HG02973 (cell line): ENCODE measurements around the gene ZNHIT3.

ENCODE experiments used
- ATAC-seq: cut with Tn5 transposase; IDR thresholded peaks from one replicate; pipeline ENCODE4 v1.9.1; 2021; ENCODE audit warnings: moderate library complexity; ENCODE audit not compliant: unreplicated experiment

Gene ZNHIT3

DNA sequence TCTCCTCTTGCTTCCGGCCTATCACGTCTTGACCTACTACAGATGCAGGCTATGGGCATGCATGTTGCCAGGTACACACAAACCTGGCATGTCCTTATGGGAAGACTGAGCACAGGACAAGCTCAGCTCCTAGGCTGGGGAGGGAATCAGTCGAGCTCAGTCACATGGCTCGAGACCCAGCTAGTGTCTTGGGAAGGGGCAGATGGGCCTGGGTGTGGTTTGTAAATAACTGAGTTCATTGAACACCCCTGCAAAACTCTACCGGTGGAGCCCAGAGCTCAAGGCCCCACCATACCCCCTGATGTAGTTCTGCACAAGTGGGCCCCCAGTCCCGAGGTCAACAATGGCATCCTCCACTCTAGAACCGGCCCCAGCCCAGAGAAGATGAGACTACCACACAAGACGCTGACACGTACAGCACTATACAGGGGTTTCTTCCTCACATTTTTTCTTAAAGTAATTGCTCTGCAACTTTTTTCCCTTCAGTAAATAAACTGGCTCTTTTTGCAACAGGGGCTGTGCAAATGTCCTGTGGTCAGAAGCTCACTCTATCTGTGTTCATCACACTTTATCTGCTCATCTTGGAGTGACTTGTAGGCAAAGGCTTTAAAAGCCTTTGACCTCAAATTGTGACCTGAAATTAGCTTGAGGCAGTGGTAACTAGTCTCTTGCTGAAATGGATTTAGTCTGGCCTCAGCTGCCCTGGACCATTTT, 22.9 kb downstream of the ZNHIT3 start:
- ATAC-seq: no peak

DNA sequence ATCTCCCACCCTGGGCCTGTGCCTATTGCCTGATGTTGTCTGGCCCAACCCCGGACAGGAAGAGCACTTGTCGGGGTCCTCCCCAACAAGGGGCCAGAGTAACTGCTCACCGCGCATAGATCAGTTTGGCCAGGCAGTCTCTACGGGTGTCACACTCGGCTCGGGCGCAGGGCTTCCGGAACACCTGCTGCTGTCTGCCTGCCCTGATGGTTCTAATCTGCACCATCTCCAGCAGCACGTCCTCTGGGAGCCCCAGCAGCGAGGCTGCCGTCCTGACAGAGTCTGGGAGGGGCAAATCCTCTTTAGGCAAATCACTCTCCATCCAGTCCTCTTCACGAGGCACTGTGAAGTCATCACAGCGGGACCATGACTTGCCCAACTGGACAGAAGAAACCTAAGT, 24.2 kb downstream of the ZNHIT3 start:
- ATAC-seq: no peak

DNA sequence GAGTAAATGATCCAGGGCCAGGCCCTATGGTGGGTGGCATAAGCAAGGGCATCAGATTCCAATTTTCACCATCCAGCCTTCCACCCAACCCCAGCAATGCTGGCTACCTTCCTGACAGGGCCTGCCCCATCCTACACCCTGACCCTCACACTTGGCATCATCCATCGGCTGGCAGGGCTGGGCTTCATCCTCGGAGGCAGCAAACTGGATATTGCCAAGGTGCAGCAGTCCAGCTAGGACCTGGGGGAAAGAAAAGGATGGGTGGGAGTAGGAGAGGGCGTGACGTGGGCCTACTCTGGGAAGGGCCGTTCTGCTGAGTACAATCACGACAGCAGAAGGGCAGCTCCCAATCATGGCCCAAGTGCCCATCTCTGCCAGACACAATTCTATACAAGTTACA, 24.7 kb downstream of the ZNHIT3 start:
- ATAC-seq: no peak

DNA sequence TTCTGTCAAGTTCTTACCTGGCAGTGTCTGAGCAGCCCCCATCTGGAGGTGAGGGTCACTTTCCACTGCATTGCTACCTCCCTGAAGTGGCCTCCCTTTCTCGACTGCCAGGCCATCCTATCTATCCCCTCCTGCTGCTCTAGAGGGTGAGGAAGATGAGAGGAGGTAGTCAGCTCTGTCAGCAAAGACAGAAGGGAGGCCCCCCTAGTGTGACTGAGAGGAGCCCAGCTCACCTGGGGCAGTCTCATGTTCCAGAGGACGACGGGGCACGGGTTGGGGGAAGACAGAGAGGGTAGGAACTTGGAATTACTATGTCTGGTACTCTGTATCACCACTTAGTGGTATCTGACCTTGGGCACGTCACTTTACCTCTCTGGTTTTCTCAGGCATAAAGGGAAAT, 26.2 kb downstream of the ZNHIT3 start:
- no peak for ATAC-seq

DNA sequence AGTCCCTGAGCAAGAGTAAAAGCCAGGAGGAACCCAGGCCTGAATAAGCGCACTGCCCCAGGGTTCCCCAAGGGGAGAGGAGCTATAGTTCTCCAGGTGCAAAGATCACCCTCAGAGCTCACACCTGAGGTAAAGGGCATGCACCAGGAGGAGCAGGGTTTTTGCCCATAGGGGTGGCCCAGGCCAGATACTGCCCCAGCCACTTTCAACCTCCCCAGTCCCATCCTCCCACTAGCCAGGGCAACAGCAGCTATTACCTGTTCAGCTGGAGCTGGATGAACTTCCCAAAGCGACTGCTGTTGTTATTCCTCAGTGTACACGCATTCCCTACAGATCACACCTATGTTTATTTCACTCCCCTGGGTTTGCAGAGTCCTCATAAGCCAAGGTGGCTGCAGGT, 28.4 kb downstream of the ZNHIT3 start:
- ATAC-seq: no peak

DNA sequence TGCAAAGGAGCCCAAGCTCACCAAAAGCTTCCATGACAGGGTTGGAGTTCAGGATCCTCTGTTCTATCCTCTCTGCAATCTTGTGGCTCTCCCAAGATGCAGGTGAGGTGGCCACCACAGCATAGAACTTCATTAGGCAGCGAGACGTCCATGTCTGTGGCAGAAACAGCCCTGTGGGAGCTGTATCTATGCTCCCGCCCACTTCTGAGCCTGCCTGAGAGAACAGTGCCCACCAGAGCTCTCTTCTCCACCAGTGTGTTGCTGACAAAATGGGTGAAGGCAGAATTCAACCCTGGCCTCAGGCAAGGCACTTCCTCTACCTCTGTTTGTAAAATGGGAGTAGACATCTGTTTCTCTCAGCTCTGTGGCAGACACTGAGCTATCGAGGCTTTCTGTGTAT, 29.4 kb downstream of the ZNHIT3 start:
- ATAC-seq: no peak

GRCh38 chr17:36523113-36523512, 36.6 kb downstream of the ZNHIT3 start:
- no peak for ATAC-seq

- no peak for ATAC-seq
Observed at GRCh38 chr17:36524428-36524876, 38.0 kb downstream of the ZNHIT3 start.

- no peak for ATAC-seq
Observed at GRCh38 chr17:36525113-36525512, 38.6 kb downstream of the ZNHIT3 start.

- no peak for ATAC-seq
Observed at GRCh38 chr17:36525888-36526287, 39.4 kb downstream of the ZNHIT3 start.

DNA sequence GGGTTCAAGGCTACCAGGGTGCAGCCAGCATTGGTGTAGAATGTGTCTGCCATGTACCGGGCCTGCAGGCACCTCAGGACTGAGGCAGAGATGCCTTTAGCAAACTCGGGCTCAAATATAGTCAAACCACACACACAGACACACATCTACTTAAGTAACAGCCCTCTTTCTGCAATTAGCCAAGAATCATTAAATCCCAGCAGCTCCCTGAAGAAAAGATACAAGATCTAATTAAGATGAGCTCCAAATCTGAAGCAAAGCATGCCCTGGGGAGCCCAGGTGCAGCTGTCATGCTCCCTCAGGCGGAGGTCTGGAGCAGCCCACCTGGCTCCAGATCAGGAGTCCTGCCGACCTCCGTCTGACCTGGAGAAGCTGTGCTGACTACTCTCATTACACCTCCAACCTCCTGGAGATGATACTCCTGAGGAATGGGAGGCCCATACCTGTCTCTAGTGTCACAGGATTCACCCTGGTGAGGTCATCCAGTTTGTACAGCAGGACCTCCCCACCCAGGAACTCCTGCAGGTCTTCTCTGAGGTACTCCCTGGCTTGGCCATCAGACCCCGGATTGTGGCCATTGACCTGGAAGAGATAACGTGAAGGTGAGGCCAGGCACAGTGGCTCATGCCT, 41.3 kb downstream of the ZNHIT3 start:
- no peak for ATAC-seq

DNA sequence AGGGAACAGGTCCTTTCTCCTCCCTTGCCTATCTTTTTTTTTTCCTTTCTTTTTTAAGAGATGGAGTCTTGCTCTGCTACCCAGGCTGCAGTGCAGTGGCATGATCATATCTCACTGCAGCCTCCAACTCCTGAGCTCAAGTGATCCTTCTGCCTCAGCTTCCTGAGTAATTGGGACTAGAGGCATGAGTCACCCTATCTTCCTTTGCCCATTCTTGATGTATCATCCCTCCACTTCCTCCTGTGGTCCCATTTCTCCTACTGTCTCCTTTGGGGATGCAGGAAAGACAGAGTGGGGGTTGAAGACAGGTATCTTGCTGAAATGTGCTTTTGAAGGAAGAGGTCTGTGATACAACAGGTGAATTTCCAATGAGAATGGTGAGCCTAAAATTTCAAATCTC, 42.6 kb downstream of the ZNHIT3 start:
- ATAC-seq: no peak

GRCh38 chr17:36532435-36532975, 46.0 kb downstream of the ZNHIT3 start:
- no peak for ATAC-seq

- peak; percentile 24 for ATAC-seq
Observed at GRCh38 chr17:36533935-36534839, 47.7 kb downstream of the ZNHIT3 start.

DNA sequence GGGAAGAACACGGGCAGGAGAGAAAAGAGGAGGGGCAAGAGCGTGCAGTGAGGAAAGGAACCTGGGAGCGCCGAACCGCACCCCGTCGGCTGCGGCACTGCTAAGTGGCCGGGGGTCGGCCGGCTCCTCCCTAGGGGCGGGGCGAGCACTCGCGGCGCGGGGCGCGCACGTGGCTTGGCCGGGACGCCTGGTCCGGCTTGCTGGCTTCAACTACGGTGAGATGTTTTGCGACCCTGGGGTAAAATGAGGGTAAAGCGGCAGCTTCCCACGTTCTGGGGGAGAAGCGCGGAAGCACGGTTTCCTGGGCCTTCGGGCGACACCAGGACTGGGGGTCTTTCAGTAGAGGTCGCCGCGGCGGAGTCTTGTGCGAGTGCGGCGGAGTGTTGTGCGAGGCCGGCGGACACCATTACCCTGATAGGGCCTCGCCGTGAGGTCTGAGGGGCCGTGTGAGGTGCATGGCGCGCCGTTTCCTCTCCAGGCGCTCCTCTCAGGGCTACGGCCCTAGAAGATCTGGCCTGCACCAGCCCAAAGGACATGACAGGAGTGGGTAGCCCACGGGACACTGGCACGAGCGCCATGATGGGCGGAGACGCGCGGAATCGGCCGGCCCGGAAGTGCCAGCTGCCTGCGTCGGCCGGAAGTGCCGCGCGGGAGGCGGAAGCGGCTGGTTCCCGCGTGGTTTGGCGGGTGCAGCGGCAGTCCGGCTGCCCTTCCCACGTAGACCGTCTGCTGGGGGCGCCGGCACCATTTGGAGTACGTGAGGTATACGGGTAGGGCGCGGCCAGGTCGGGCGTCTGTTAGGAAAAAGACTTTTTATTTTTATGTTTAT, 48.6 kb downstream of the ZNHIT3 start, which contains the start of the genes MYO19 and PIGW:
Gene MYO19 (minus strand): TSS at position 29 of the 829 bp plus-strand sequence. CDS start 2,330 bp downstream, outside the sequence.
Gene PIGW (plus strand): TSS at position 148 of the 829 bp plus-strand sequence. CDS start 2,115 bp downstream, outside the sequence.
- peak; percentile 69 for ATAC-seq

DNA sequence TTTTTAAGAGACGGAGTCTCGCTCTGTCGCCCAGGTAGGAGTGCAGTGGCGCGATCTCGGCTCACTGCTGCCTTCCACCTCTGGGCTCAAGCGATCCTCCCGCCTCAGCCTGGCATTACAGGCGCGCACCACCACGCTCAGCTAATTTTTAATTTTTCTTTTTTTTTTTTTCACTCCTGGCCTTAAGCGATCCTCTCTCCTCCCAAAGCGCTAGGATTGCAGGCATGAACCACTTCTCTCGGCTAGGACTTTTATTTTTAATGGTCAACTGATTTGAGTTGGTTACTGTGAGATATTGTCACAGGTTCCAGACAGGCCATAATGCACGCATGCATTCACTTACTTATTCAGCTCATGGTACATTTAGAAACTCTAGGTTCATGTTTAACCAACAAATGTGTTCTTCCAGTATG, 49.2 kb downstream of the ZNHIT3 start:
- no peak for ATAC-seq

- ATAC-seq: no peak
Observed at GRCh38 chr17:36540696-36541095, 54.2 kb downstream of the ZNHIT3 start.

GRCh38 chr17:36542755-36543154, 56.3 kb downstream of the ZNHIT3 start:
- no peak for ATAC-seq

DNA sequence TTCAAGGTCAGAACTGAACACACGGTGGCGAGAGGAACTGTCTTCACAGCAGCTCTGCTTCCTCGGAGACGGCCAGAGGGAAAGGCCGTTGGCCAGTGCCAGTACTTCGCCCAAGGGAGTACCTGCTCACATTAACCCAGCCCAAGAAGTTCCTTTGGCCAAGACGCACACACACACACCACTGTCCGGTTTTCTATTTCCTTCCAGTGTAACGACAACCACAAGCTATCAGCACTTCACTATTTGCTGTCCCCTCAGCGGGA, 57.5 kb downstream of the ZNHIT3 start:
- no peak for ATAC-seq

- ATAC-seq: peak; percentile 50
Observed at GRCh38 chr17:36544307-36545076, 58.0 kb downstream of the ZNHIT3 start, which contains the start of gene GGNBP2. GGNBP2 (plus strand) TSS chr17:36544919; CDS start chr17:36545725, 806 bp downstream.
